PC-3 (cell line): ENCODE data around the gene SLC25A45. TPM values are rescaled to one million over a fixed set of nuclear protein-coding genes. Genes with fewer than 3 reads are reported as not detected.

Experiments used
- ATAC-seq: fragments of 200-7000 bp; cut with Tn5 transposase; 2 replicates; pipeline ENCODE4 v1.9.1; 2020; ENCODE audit warnings: mild to moderate bottlenecking, moderate library complexity
- BruUV-seq: library from RNA; stranded (reverse); fragments of 400-500 nt; replicated peaks from 2 replicates; lab custom pipeline; 2021; lab: Mats Ljungman, UMichigan
- CTCF ChIA-PET: fragments of 300-600 bp; sonication (Branson Sonifier 250); formaldehyde crosslinking; loops from one replicate; lab custom pipeline; 2022; ENCODE audit warnings: antibody characterized with exemption; lab: Charles Lee
- POLR2A ChIA-PET: fragments of 300-600 bp; sonication (Branson Sonifier 250); formaldehyde crosslinking; loops from one replicate; lab custom pipeline; 2022; ENCODE audit warnings: antibody characterized with exemption; ENCODE audit not compliant: unreplicated experiment; lab: Charles Lee
- DNase-seq: peaks from one replicate; pipeline ENCODE4 v3.0.0-alpha.2; 2015
- H2AFZ ChIP-seq: fragments of 300-600 bp; sonication (generic); 2 replicates; pipeline ENCODE4 v1.6.0; 2016; ENCODE audit warnings: antibody characterized with exemption, low read length
- H3F3A ChIP-seq: fragments of 300-600 bp; sonication (generic); one replicate; pipeline ENCODE4 v1.6.0; 2017; ENCODE audit warnings: antibody characterized with exemption, low read length, control low read depth, mild to moderate bottlenecking; ENCODE audit not compliant: unreplicated experiment
- H3K27ac ChIP-seq: fragments of 300-600 bp; sonication (generic); 2 replicates; pipeline ENCODE4 v1.5.1; 2016; ENCODE audit warnings: mild to moderate bottlenecking, low read length
- H3K27me3 ChIP-seq: fragments of 300-600 bp; sonication (generic); 2 replicates; pipeline ENCODE4 v1.6.1; 2016; ENCODE audit warnings: low read length, mixed read lengths
- H3K36me3 ChIP-seq: fragments of 300-600 bp; sonication (generic); 2 replicates; pipeline ENCODE4 v1.6.1; 2016; ENCODE audit warnings: low read depth, mixed run types, low read length, mixed read lengths
- H3K4me1 ChIP-seq: fragments of 300-600 bp; sonication (generic); 2 replicates; pipeline ENCODE4 v1.5.1; 2016; ENCODE audit warnings: low read length; ENCODE audit not compliant: insufficient read depth
- H3K4me2 ChIP-seq: fragments of 300-600 bp; sonication (generic); 2 replicates; pipeline ENCODE4 v1.6.0; 2016; ENCODE audit warnings: low read length
- H3K4me3 ChIP-seq: fragments of 300-600 bp; sonication (generic); 2 replicates; pipeline ENCODE4 v1.5.1; 2016; ENCODE audit warnings: mild to moderate bottlenecking, low read length, mixed read lengths
- H3K79me2 ChIP-seq: fragments of 300-600 bp; sonication (generic); 2 replicates; pipeline ENCODE4 v1.6.1; 2017; ENCODE audit warnings: low read length, mixed read lengths
- H3K9ac ChIP-seq: fragments of 300-600 bp; sonication (generic); 2 replicates; pipeline ENCODE4 v1.6.0; 2016; ENCODE audit warnings: mild to moderate bottlenecking, low read length
- H3K9me2 ChIP-seq: fragments of 300-600 bp; sonication (generic); replicated peaks from 2 replicates; pipeline ENCODE4 v1.6.1; 2016; ENCODE audit warnings: mixed run types, low read length, mixed read lengths
- H3K9me3 ChIP-seq: fragments of 300-600 bp; sonication (generic); 2 replicates; pipeline ENCODE4 v1.6.1; 2016; ENCODE audit warnings: low read length, mixed read lengths
- H4K20me1 ChIP-seq: fragments of 300-600 bp; sonication (generic); 2 replicates; pipeline ENCODE4 v1.6.1; 2016; ENCODE audit warnings: low read length, mixed read lengths
- CTCF ChIP-seq: fragments of 300-600 bp; sonication (generic); conservative IDR thresholded peaks from 2 replicates; pipeline ENCODE4 v1.5.1; 2017; ENCODE audit warnings: antibody characterized with exemption, low read depth, mild to moderate bottlenecking, low read length
- EZH2 ChIP-seq: fragments of 300-600 bp; sonication (generic); IDR thresholded peaks from one replicate; pipeline ENCODE4 v1.6.1; 2017; ENCODE audit warnings: antibody characterized with exemption, mild to moderate bottlenecking, low read length; ENCODE audit not compliant: unreplicated experiment
- EZH2phosphoT487 ChIP-seq: fragments of 300-600 bp; sonication (generic); IDR thresholded peaks from 2 replicates; pipeline ENCODE4 v1.6.1; 2018; ENCODE audit warnings: mild to moderate bottlenecking, antibody characterized with exemption, low read length, borderline replicate concordance
- intact Hi-C: fragments of 100-400 bp; cut with micrococcal nuclease; formaldehyde crosslinking; loops from 2 replicates; pipeline ENCODE4 v1.9.0; 2023
- total RNA-seq: library from RNA; depleted of rRNA; stranded (reverse); fragments of >200 nt; gene quantifications from 2 replicates; pipeline ENCODE4 v1.2.3, GENCODE V29; 2014

SLC25A45 gene
- total RNA-seq, 1 experiment from 2014 or later: 12.7 TPM

- Histone ChIP-seq H3K27ac (no peak overlapping the region), H3F3A (no peaks in the 10 kb centered on the region), H3K4me1 (peaks cover 6% of the 10 kb centered on the region), H3K9ac (no peak overlapping the region), H3K36me3 (peaks cover 7% of the 10 kb centered on the region; the same call in 1 of the 2 replicates), H2AFZ (no peak overlapping the region), H3K9me3 (no peaks in the 10 kb centered on the region), H3K79me2 (peaks cover 32% of the 10 kb centered on the region), H4K20me1 (peaks cover 6% of the 10 kb centered on the region; the same call in 1 of the 2 replicates), H3K27me3 (no peaks in the 10 kb centered on the region), H3K4me2 (no peak overlapping the region), H3K4me3 (no peak overlapping the region), H3K9me2 (no peaks in the 10 kb centered on the region)
- ATAC-seq (no peak), DNase-seq (no peak)
- POLR2A ChIA-PET: interaction anchor here (0.6 kb wide), 1 partner anchor 114 kb away, joined by 3 read pairs; no protein-coding TSS in a partner anchor
- no peak for TF ChIP-seq CTCF
- no peak for TF ChIP-seq EZH2
- TF ChIP-seq EZH2phosphoT487: no peak
- intact Hi-C loops: no loop called here
- BruUV-seq: no TSS peak
- CTCF ChIA-PET: no interaction called here
Measured at GRCh38 chr11:65392899-65393298, 10.5 kb upstream of the SLC25A45 start.

- H3K9ac ChIP-seq: no peak overlapping the region
- H4K20me1 ChIP-seq: peaks cover 6% of the 10 kb centered on the region; the same call in 1 of the 2 replicates
- no peak for DNase-seq
- intact Hi-C loops: no loop called here
- H3K4me1 ChIP-seq: peaks cover 11% of the 10 kb centered on the region
- H3K27me3 ChIP-seq: no peaks in the 10 kb centered on the region
- H3K36me3 ChIP-seq: peaks cover 7% of the 10 kb centered on the region; the same call in 1 of the 2 replicates
- H3K27ac ChIP-seq: no peak overlapping the region
- BruUV-seq: no TSS peak
- no peak overlapping the region for H3K4me3 ChIP-seq
- ChIA-PET CTCF (no interaction called here), POLR2A (interaction anchor here (0.6 kb wide), 1 partner anchor 115 kb away, joined by 3 read pairs; no protein-coding TSS in a partner anchor)
- H3K4me2 ChIP-seq: no peak overlapping the region
- ATAC-seq: no peak
- H3K79me2 ChIP-seq: peaks cover 38% of the 10 kb centered on the region
- H2AFZ ChIP-seq: no peak overlapping the region
- TF ChIP-seq CTCF (no peak), EZH2phosphoT487 (no peak)
- no peaks in the 10 kb centered on the region for H3K9me3 ChIP-seq
- H3F3A ChIP-seq: no peaks in the 10 kb centered on the region
- no peaks in the 10 kb centered on the region for H3K9me2 ChIP-seq
Measured at GRCh38 chr11:65392186-65392829, 9.9 kb upstream of the SLC25A45 start.

GRCh38 chr11:65390996-65391395 is 8.6 kb upstream of the SLC25A45 start:
- H4K20me1 ChIP-seq: peaks cover 6% of the 10 kb centered on the region; the same call in 1 of the 2 replicates
- H3K27ac ChIP-seq: no peak overlapping the region
- H3K9me2 ChIP-seq: no peaks in the 10 kb centered on the region
- H3K79me2 ChIP-seq: peaks cover 46% of the 10 kb centered on the region
- peaks cover 18% of the 10 kb centered on the region for H3K4me1 ChIP-seq
- BruUV-seq: no TSS peak
- ATAC-seq (no peak), DNase-seq (no peak)
- CTCF ChIA-PET: interaction anchor here (0.5 kb wide), 2 partner anchors 38 to 58 kb away, joined by 4 to 5 read pairs; no protein-coding TSS in a partner anchor
- H3K9me3 ChIP-seq: no peaks in the 10 kb centered on the region
- TF ChIP-seq EZH2 (no peak), CTCF (no peak), EZH2phosphoT487 (no peak)
- intact Hi-C loops: no loop called here
- peaks cover 7% of the 10 kb centered on the region; the same call in 1 of the 2 replicates for H3K36me3 ChIP-seq
- no peak overlapping the region for H3K9ac ChIP-seq
- H3K4me3 ChIP-seq: no peak overlapping the region
- H3K27me3 ChIP-seq: no peaks in the 10 kb centered on the region
- H3F3A ChIP-seq: no peaks in the 10 kb centered on the region
- POLR2A ChIA-PET: no interaction called here
- no peak overlapping the region for H3K4me2 ChIP-seq
- no peak overlapping the region for H2AFZ ChIP-seq
